PFSK-1 (cell line): ENCODE measurements around the gene CRB1.

Experiments used
- FOXP2 ChIP-seq: optimal IDR thresholded peaks from 2 replicates; pipeline ENCODE3; 2011; ENCODE audit warnings: borderline replicate concordance, control low read depth, inconsistent platforms; ENCODE audit not compliant: insufficient read depth; ENCODE audit errors: extremely low read length, extremely low read depth
- POLR2AphosphoS5 ChIP-seq: IDR thresholded peaks from 2 replicates; pipeline ENCODE4 v1.6.1; 2012; ENCODE audit warnings: low read depth, mild to moderate bottlenecking, control low read depth, low read length, moderate library complexity
- REST ChIP-seq, 2 experiments: IDR thresholded peaks; 2 replicates each; pipeline versions ENCODE4 v1.6.1 to v1.8.0; 2011 to 2012; ENCODE audit warnings: low read depth in 2 of 2, low read length in 2 of 2, control low read depth in 1 of 2, inconsistent platforms in 1 of 2, mild to moderate bottlenecking in 1 of 2, moderate library complexity in 1 of 2; ENCODE audit not compliant: insufficient read depth in 1 of 2
- SIN3A ChIP-seq: IDR thresholded peaks from 2 replicates; pipeline ENCODE4 v1.6.1; 2012; ENCODE audit warnings: mild to moderate bottlenecking, low read length, moderate library complexity, borderline replicate concordance; ENCODE audit not compliant: insufficient read depth
- TAF1 ChIP-seq: IDR thresholded peaks from 2 replicates; pipeline ENCODE4 v1.6.1; 2012; ENCODE audit warnings: low read length, control low read depth, borderline replicate concordance; ENCODE audit not compliant: insufficient read depth

DNA sequence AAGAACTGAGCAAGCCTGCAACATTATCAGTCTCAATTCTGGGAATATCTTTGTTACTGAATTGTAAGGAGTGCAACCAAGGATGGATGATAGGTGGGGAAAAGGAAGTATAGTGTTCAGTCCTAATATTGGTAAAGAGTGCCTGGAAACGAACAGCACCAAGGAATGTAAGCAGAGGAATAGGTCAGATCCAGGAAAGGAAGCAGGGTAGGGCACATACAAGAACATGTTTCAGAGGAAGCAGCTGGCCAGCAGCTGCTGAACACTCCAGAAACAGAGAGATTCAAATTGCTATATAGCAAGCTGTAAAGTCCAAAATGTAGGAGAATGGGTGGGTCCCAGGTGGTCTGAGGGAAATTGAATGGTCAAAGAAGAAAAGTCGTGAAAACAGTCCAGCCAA is 37.9 kb downstream of the CRB1 start:
- TF ChIP-seq POLR2AphosphoS5, result no peak
- no peak for TF ChIP-seq TAF1
- no peak for TF ChIP-seq SIN3A
- no peak for TF ChIP-seq REST (IDR thresholded peaks at IDR 0.05; ENCODE audit: insufficient read depth in 1 of 2, low read depth in 2 of 2, low read length in 2 of 2)
- TF ChIP-seq FOXP2, result no peak
